RPMI7951 (cell line): Measurements from ENCODE around the gene AGBL1. TPM values are rescaled to one million over a fixed set of nuclear protein-coding genes. Genes with fewer than 3 reads are reported as not detected.

ENCODE experiments used
- DNase-seq: peaks from one replicate; pipeline ENCODE4 v3.0.0-alpha.2; 2012; ENCODE audit warnings: low read depth
- total RNA-seq: library from RNA; depleted of rRNA; stranded (reverse); fragments of >200 nt; shearing (Covaris generic); gene quantifications from 2 replicates; pipeline ENCODE4 v1.2.3, GENCODE V29; 2014

Gene AGBL1
- total RNA-seq, 1 experiment from 2014 or later = not detected

DNA sequence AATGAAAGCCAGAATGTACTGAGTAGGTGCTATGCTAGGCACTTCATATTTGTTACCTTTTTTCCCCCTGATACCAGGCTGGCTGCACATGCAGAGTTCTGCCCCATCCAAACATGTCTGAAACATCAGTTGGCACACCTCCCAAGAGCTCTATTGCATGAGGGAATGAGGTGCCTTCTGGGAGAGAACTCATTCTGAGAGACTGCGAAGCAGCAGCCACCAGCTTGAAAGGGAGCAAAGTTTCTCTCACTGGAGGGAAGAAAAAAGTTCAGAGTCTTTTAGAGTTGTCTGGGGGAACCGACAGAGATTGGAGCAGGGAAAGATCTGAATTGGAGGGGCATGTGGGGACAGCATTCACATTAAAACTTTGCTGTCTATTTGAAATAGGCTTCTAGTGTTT lies 84.1 kb downstream of the AGBL1 start:
- no peak for DNase-seq

DNA sequence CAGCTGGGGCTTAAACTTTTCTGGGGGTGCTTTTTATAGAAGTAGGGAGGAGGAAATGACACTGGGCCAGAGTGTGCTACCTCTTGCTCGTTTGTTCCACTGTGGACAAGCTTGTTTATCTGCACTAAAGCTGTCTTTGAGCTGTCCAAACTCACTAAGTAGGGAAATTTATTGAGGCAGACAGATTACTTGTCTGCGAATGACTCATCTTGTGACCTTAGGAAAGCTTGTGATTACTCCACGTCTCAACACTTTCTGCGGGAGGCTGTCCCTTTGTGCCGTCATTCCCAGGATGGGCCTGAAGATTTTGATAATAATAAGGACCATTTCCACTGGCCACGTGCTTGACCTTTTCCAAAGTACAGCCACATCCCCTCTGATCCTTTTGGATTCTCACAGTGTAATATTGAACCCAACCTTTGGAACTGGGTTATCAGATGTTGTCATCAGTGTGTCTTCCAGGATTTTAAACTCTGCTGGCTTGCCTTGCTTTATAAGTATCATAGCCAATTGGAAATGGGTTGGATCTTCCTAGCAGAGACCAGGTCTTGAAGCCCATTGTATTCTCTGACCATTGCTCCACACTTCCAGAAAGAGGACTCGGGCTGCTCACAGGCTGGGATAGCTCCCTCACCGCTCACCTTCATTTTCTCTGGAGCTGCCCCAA lies 84.7 kb downstream of the AGBL1 start:
- DNase-seq = peak; percentile 35

DNA sequence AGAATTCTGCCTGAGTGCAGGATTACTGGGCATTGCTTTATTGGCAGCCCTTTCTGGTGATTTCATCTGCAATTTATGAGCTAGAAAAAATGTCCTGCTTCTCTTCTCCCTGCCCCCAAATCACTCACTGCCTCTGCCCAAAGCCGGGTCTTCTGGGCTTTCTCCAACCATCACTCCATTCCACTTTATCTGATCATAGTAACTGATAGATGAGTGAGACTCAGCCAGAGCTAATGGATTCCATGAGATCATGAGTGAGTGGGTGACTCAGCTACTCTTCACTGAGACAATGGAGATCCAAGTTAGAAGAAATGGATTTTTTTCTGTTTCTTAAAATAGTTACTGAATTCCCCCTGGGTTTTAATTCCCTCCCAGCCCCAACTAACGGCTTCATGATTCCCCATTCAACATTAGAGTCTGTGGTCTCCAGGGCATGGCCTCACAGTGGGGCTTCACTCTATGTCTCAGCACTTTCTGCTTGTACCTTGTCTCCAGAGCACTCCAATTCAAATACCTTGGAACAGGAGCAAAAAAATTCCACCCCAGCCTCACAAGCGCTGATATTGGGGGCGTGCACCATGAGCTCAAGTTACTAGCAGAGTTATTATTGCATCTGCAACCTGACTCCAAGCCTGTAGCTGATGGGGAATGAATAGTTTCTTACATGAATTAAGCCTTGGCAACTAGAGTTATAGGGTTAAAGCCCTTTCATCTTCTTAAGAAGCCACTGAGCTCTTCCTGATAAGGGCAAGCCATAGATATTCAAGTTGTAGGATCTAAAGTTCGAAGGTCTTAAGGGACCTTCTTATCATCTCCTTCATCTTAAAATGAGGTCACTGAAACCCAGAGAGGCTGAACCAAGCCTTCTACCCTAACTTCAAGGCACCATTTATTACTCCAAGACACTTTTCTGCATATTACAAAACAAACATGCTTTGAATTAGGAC lies 85.9 kb downstream of the AGBL1 start:
- no peak for DNase-seq

DNA sequence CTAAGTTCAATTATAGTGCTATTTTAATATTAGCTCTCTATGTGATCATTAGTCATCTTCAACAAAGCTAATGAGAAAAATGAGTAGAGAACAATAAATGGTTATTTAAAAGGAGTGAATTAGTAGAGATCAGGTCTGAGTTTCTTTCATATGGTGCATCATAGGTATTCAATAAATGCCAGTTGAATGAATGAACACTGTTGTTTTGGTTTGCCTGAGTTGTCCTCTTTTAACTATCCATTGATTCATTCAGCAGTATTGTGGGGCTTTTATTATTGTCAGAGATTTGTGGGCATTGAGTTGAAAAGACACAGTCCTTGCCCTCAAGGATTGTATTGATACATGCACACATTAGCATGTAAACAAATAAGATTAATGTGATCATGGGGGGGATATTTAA lies 88.2 kb downstream of the AGBL1 start:
- DNase-seq = no peak

DNA sequence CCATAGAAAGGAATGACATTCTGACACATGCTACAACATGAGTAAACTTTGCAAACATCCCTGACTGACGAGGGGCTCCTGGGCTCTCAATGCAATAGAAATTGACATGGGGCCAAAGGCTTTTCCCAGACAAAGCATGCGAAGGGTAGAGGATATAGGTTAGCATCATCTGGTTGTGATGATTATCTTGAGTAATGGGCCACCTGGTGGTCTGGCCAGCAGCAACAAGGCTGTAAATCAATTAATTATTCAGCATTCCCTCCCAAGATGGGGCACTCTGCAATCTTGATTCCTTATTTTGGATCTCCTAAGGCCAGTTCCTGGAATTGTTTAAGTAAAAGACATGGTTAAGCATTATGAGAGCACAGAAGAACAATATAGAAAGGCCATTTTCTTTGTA lies 99.2 kb downstream of the AGBL1 start:
- DNase-seq = no peak

DNA sequence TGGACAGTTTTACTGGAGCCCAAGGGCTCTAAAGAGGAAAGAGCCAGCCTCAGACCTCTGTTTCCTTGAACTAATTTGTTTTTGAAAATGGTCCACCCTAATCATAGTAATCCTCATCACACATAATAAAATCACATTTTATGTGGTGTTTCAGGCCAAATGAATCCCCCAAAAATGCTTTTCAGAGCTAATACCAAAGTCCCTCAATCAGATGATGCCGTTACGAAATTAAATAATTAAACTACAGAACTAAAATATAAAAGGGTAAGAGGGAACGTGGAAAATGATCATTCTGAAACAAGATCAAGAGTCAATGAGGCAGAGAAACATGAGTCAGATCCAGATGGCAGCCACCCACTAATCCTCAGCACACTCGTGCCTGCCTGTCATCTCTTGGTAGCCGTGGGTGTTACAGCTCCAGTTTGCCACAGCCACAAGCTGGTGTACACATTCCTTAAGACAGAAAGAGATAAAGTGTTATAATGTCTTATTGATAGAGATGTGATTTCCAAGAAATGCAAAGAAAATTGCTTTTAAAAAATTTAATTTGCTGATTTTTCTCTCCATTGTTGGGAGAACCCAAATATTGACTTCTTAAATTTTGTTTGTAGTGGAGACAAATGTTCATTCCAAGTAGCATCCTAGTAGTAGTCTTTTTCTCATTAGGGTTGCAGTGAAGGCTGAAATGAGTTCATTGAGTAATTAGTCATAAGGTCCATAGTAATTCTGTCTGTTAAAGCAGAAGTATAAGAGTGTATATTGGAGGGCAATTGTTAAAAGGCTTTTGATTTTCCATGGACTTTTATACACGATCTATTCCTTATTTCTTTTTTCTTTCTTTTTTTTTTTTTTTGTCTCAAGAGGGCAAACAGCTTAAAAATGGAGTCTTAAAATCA lies 104.2 kb downstream of the AGBL1 start:
- DNase-seq = peak; percentile 9

DNA sequence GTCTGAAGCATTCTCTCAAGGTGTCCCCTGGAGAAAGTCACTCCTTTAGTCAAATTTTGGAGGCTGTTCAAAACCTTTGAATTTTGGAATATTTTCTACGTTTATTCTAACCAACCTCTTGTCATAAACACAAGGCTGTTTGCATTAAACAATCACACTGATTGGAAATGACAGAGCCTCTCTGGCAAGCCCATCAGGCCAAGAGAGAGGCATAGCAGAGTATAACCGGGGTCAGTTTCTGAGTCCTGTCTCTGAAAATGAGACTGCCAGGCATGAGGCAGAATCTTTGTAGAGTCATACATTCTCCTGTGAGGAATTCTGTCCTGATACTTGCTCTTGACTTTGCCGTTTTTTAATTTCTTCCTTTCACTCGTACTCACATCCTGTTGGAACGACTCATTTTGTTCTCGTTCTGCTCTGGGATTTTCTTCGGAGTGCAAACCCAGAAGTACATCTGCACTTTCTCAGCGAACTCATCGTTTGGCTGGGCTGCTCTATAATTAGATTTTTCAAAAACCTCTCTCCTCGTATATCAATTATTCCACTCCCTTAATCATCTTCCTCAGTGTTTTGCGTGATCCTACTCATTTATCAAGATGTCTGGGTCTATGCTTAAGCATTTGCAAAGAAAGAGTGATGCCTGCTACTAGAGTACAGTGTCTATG lies 114.2 kb downstream of the AGBL1 start:
- DNase-seq = no peak

DNA sequence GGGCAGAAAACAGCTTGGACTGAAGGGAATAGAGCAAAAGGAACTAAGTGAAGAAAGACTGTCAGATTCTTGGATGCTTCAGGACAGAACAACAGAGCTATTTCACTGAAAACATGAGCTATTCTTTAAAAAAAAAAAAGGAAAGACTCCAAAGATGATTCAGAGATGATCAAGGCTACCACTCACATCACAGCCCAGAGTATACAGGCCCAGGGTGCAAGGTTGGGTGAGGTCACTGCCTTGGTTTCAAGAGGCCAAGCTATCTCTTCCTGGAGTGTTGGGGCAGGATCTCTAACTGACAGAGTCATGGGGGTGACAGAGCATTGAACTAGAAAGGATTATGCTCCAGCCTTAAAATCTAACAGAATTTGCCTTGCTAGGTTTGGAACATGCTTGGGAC lies 118.1 kb downstream of the AGBL1 start:
- DNase-seq = no peak

DNA sequence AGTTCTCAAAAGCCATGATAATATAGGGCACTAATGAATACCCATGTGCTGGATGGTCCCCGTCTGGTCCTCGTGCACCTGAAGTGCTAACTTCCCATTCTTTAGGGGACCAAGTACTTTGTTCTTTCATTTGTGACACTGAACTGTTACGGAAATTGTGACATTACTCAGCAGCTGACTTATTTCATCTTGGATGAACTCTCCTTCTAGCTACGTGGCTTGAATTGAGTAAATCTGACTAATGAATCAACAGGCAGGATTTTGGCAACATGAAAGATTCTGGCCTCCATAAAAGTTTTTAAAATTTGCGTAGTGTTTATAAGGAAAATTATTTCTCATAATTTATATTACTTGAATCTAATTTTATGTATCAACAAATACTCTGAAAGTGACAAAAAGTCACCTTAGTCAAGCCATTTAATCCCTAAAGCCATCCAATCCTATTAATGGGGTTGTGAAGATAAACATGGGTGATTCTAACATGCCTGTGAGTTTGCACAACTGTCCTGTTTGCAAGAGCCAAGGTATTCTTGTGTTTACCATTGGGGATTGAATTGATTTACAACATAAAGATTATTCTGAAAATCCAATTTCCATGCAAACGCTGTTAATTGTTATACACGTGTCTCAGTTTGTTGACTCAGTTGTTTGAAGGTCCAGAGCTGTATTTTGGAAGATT lies 119.9 kb downstream of the AGBL1 start:
- no peak for DNase-seq

DNA sequence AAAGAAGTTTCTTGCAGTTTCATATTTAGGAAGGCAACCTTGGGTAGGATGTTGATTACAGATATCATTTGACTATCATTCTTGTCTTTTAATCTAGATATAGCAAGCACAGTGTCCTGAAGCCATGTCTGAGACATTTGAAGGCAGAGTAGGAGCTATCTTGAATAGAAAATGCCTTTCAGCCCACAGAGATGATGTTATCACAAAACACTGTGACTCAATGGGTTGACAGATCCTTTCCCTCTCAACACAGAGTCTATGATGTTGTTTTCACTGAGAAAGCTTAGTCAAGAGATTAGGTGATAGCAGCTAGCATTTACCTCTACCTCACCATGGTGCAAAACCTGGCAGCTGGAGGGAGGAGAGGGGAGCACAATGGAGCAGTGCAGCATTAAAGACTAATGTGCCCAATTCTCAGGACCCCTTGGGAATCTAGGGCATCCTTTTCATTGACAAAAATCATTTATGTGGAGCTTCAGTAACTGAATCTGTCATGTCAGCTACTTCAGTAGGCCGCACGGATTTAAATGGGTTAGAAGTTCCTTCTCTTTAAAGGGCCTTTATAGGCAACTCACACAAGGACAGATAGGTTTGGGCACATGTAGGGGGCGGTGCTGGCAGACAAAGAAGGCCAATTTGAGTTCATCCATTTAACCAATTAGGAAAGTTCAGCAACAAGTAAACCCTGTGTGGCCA lies 121.8 kb downstream of the AGBL1 start:
- no peak for DNase-seq

DNA sequence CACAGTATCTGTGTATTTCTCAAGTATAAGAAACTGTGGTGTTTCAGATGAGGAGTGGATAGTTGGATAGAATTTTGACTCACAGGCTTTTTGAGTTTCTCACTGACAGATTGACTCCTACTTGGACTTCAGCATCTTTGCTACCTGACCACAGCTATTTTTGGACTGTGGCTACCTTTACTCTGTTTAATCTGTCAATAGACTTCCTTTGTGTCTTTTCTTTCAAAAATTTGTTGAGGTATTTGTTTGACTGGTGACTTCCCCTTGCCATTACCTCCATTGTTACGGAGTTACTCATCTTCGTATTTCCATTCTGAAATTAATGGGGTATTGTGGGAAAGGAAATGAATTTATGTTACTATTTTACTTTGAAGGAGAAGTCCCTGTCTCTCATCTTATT lies 123.8 kb downstream of the AGBL1 start:
- no peak for DNase-seq

DNA sequence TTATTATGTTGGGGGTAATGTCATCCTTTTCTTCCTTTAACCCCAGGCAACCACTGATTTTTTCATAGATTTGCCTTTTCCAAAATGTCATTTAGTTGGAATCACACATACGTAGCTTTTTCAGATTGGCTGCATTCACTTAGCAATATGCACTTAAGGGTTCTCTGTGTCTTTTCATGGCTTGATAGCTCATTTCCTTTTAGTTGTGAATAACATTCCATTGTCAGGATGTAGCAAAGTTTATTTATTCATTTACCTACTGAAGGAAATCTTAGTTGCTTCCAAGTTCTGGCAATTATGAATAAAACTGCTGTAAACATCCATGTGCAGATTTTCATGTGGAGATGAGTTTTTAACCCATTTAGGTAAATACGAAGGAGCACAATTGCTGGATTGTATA lies 125.4 kb downstream of the AGBL1 start:
- DNase-seq = no peak

DNA sequence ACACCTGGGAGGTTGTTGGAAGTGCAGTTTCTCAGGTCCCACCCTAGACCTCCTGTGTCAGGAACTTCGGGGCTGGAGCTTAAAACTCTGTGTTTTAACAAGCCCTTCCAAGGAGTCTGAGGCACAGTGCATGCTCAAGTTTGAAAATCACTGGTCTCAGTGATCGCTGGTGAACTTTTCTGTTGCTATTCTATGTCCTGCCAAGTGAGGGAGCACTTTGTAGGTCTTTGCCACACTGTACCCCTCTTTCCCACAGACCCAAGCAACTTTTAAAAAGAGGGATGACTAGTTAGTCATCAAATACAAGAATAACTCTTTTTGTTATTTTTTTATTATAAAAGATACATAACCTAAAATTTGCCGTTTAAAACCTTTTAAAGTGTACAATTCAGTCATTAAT lies 133.7 kb downstream of the AGBL1 start:
- DNase-seq = no peak

DNA sequence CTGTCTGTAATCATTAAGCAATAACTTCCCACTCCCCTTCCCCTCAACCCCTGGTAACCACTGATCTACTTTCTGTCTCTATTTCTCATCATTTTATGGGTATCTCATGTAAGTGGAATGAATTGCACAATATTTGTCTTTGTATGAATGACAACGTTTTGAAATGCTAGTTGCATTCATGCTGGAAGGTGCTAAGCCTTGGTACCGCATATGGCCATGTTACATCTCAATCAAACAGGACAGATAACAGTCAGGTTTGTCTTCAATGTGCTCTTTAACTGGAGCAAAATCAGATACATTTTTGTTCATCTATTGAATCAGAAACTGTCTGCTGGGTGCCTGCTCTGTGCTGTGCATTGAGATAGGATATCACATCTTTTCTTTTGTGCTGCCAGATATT lies 134.2 kb downstream of the AGBL1 start:
- no peak for DNase-seq

DNA sequence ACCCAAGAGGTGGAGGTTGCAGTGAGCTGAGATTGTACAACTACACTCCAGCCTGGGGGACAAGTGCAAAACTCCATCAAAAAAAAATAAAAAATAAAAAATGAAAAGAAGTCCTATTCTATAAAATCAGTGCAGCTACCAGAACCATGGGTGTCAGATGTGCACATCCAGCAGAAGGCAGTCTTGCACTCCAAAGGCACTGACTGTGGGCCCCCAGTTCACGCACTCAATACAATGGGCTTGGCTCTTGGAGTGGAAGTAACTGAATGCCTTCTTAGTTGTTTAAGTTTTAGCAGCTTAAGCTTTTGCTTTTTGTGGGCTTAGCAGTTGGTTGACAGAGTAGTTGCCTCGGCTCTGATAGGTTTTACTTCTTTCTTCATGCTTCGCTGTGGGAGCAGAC lies 141.4 kb downstream of the AGBL1 start:
- DNase-seq = no peak

DNA sequence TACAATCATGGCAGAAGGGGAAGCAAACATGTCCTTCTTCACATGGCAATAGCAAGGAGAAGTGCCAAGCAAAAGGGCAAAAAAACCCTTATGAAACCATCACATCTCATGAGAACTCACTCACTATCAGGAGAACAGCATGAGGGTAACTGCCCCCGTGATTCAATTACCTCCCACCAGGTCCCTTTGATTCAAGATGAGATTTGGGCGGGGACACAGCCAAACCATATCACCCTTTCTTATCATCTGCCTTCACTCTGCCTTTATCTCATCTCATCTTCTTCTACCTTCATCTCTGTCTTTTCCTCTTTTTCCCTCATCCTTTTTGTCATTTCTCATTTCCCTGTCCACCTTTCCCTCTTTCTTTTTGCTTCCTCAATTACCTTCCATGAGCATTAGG lies 149.6 kb downstream of the AGBL1 start:
- no peak for DNase-seq

DNA sequence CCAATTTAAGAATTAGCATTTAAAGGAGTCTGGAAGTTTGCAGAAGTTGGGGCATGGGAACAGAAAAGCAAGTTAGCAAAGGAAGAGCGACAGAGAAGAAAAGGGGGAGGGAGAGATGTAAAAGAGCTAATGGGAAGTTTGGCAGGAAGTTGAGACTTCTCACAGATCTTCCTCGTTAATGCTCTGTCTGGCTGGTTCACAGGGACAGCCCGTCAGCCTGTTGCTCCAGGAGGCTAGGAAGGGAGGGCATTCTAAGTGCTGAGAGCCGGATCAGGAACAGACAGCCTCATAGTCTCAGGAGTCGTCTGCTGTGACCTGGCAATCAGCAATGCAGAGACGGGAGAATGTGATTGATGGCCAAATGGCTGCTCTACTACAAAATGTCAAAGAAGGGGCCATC lies 150.3 kb downstream of the AGBL1 start:
- no peak for DNase-seq

DNA sequence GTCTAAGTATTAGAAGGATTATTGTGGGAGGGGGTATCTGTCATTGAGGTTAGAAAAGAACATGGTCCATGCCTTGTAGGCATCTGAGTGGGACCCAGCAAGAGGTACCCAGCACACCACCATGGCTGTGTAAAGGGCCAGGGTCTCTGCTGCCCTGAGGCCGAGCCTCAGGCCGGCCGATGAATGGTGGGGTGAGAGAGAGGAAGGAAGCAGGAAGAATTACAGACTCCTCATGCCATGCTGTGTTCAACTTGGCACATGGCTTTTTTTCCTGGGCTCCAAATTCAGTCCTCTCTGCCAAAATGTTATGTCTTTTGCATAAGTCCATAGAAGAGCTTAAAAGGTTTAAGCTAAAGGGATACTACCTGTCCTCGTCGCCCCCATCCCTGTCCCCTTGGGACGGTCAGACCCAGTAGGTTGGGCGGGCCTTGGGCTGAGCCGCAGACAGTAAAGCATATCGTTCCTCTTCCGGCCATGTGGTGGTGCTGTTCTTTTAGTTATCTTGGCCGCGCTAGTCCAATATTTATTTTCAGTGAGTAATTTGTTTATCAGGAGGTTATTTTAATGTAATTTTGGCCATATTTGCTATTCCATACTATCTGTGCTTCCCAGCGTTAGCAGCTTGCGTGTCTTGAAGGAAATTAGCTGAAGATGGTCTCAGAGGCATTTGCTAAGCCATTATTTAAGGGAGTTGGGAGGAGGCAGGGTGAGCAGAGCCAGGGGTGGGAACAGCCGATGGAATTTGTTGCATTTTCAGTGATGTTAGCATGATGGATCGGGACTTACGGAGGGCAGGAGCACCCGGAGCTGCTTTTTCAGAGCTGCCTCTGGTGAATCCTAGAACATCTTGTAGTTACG lies 152.4 kb downstream of the AGBL1 start:
- peak; percentile 38 for DNase-seq

DNA sequence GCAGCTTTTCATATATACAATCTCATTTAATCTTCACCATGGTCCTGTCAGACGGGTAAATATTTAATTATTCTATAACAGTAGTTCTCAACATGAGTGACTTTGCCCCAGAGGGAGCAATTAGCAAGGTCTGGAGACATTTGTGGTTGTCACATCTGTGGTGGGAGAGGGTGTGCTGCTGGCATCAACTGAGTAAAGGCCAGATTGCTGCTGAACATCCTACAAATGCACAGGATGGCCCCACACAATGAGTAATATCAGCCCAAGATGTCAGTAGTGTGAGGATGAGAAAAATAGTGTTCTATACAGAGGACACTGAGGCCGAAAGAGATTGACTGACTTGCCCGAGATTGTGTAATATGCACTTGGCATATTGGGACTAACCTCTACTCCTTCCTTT lies 156.0 kb downstream of the AGBL1 start:
- DNase-seq = no peak
